IgD-negative memory B cell (primary cell): ENCODE data around the gene PRR19. TPM values are rescaled to one million over a fixed set of nuclear protein-coding genes. Genes with fewer than 3 reads are reported as not detected.

ENCODE experiments used
- H3K27ac Mint-ChIP-seq, 3 donors: one replicate each; pipeline ENCODE4 v1.8.0; 2020 to 2022; ENCODE audit warnings: mild to moderate bottlenecking in 3 of 3, mixed read lengths in 3 of 3, moderate library complexity in 1 of 3
- H3K27me3 Mint-ChIP-seq: one replicate; pipeline ENCODE4 v1.8.0; 2021; ENCODE audit warnings: mixed read lengths
- H3K36me3 Mint-ChIP-seq: one replicate; pipeline ENCODE4 v1.8.0; 2020; ENCODE audit warnings: mild to moderate bottlenecking, mixed read lengths
- H3K4me1 Mint-ChIP-seq, 3 donors: one replicate each; pipeline ENCODE4 v1.8.0; 2020 to 2022; ENCODE audit warnings: mixed read lengths in 3 of 3, mild to moderate bottlenecking in 1 of 3
- H3K4me3 Mint-ChIP-seq, 4 donors: one replicate each; pipeline ENCODE4 v1.8.0; 2020 to 2022; ENCODE audit warnings: mild to moderate bottlenecking in 4 of 4, mixed read lengths in 4 of 4, moderate library complexity in 3 of 4
- H3K9me3 Mint-ChIP-seq, 3 donors: one replicate each; pipeline ENCODE4 v1.8.0; 2020 to 2021; ENCODE audit warnings: mixed read lengths in 3 of 3, mild to moderate bottlenecking in 1 of 3
- polyA plus RNA-seq: library from polyadenylated mRNA; unstranded; fragments of 300-500 nt; fragmentation: Illumina TruSeq; gene quantifications from one replicate; pipeline ENCODE4 v1.2.3, GENCODE V29; 2021

PRR19 gene
- polyA plus RNA-seq, 1 donor from 2014 or later, result 0.55 TPM

- H3K27me3 Mint-ChIP-seq, result no peaks in the 10 kb centered on the region
- no peak overlapping the region for H3K4me3 Mint-ChIP-seq
- peaks cover 17% of the 10 kb centered on the region for H3K36me3 Mint-ChIP-seq
- H3K27ac Mint-ChIP-seq, result no peak overlapping the region
- peaks cover 0 to 5% (median 4%) of the 10 kb centered on the region in 3 donors for H3K4me1 Mint-ChIP-seq
- H3K9me3 Mint-ChIP-seq, result no peaks in the 10 kb centered on the region
Observed at GRCh38 chr19:42349378-42350107, 47.6 kb downstream of the PRR19 start.

GRCh38 chr19:42350417-42350816, 48.5 kb downstream of the PRR19 start:
- Mint-ChIP-seq H3K36me3 (peaks cover 16% of the 10 kb centered on the region), H3K9me3 (no peaks in the 10 kb centered on the region), H3K4me3 (no peak overlapping the region), H3K4me1 (peaks cover 0 to 6% (median 5%) of the 10 kb centered on the region in 3 donors), H3K27ac (no peak overlapping the region), H3K27me3 (no peaks in the 10 kb centered on the region)

- peaks cover 16% of the 10 kb centered on the region for H3K36me3 Mint-ChIP-seq
- H3K4me1 Mint-ChIP-seq, result peaks cover 0 to 6% (median 5%) of the 10 kb centered on the region in 3 donors
- H3K27me3 Mint-ChIP-seq, result no peaks in the 10 kb centered on the region
- no peak overlapping the region for H3K4me3 Mint-ChIP-seq
- no peak overlapping the region for H3K27ac Mint-ChIP-seq
- no peaks in the 10 kb centered on the region for H3K9me3 Mint-ChIP-seq
Observed at GRCh38 chr19:42351079-42351735, 49.3 kb downstream of the PRR19 start.

GRCh38 chr19:42352301-42353259, 50.6 kb downstream of the PRR19 start:
- Mint-ChIP-seq H3K9me3 (no peaks in the 10 kb centered on the region), H3K27me3 (no peaks in the 10 kb centered on the region), H3K36me3 (peaks cover 13% of the 10 kb centered on the region), H3K4me1 (peaks cover 0 to 6% (median 5%) of the 10 kb centered on the region in 3 donors), H3K27ac (no peak overlapping the region), H3K4me3 (peak overlapping the region in 1 of 4 donors; percentile 52)

- peaks cover 0 to 6% (median 5%) of the 10 kb centered on the region in 3 donors for H3K4me1 Mint-ChIP-seq
- H3K27ac Mint-ChIP-seq, result no peak overlapping the region
- peak overlapping the region in 1 of 4 donors; percentile 52 for H3K4me3 Mint-ChIP-seq
- peaks cover 13% of the 10 kb centered on the region for H3K36me3 Mint-ChIP-seq
- H3K9me3 Mint-ChIP-seq, result no peaks in the 10 kb centered on the region
- no peaks in the 10 kb centered on the region for H3K27me3 Mint-ChIP-seq
Observed at GRCh38 chr19:42353341-42354015, 51.5 kb downstream of the PRR19 start.

- Mint-ChIP-seq H3K27me3 (no peaks in the 10 kb centered on the region), H3K4me3 (no peak overlapping the region), H3K4me1 (peaks cover 0 to 6% (median 6%) of the 10 kb centered on the region in 3 donors), H3K9me3 (no peaks in the 10 kb centered on the region), H3K27ac (no peak overlapping the region), H3K36me3 (peaks cover 12% of the 10 kb centered on the region)
Observed at GRCh38 chr19:42355896-42356295, 54.0 kb downstream of the PRR19 start.

GRCh38 chr19:42356686-42357085, 54.8 kb downstream of the PRR19 start:
- Mint-ChIP-seq H3K27me3 (no peaks in the 10 kb centered on the region), H3K4me1 (peaks cover 0 to 9% (median 6%) of the 10 kb centered on the region in 3 donors), H3K27ac (no peak overlapping the region), H3K9me3 (no peaks in the 10 kb centered on the region), H3K4me3 (no peak overlapping the region), H3K36me3 (peaks cover 14% of the 10 kb centered on the region)

GRCh38 chr19:42357290-42357689, 55.4 kb downstream of the PRR19 start:
- no peaks in the 10 kb centered on the region for H3K9me3 Mint-ChIP-seq
- no peak overlapping the region for H3K27ac Mint-ChIP-seq

More at GRCh38 chr19:42357290-42357689, 55.4 kb downstream of the PRR19 start:
- Mint-ChIP-seq H3K4me1 (peaks cover 0 to 9% (median 3%) of the 10 kb centered on the region in 3 donors), H3K4me3 (no peak overlapping the region), H3K36me3 (peaks cover 11% of the 10 kb centered on the region), H3K27me3 (no peaks in the 10 kb centered on the region)

Other genes with a start within 250 kb of the PRR19 start
- gene GRIK5, start 231.9 kb upstream of the PRR19 start, polyA plus RNA-seq, result not detected
- 24.8 TPM for gene ZNF574, start 226.0 kb upstream of the PRR19 start, polyA plus RNA-seq
- gene POU2F2, start 169.7 kb upstream of the PRR19 start, polyA plus RNA-seq, result 89.1 TPM
- gene DEDD2, start 84.5 kb upstream of the PRR19 start, polyA plus RNA-seq, result 159 TPM
- gene ZNF526, start 81.8 kb upstream of the PRR19 start, polyA plus RNA-seq, result 8.0 TPM
- gene GSK3A, start 59.5 kb upstream of the PRR19 start, polyA plus RNA-seq, result 24.5 TPM
- gene ERF, start 47.0 kb upstream of the PRR19 start, polyA plus RNA-seq, result 6.7 TPM
- gene CIC, start 32.9 kb upstream of the PRR19 start, polyA plus RNA-seq, result 4.5 TPM
- gene PAFAH1B3, start 492 bp downstream of the PRR19 start, polyA plus RNA-seq, result 49.0 TPM
- not detected for gene TMEM145, start 11.2 kb downstream of the PRR19 start, polyA plus RNA-seq
- 0.90 TPM for gene MEGF8, start 23.5 kb downstream of the PRR19 start, polyA plus RNA-seq
- 42.5 TPM for gene CNFN, start 88.2 kb downstream of the PRR19 start, polyA plus RNA-seq
- gene LIPE, start 125.3 kb downstream of the PRR19 start, polyA plus RNA-seq, result 15.0 TPM
- 0.25 TPM for gene CXCL17, start 140.8 kb downstream of the PRR19 start, polyA plus RNA-seq
- 5.4 TPM for gene CEACAM1, start 226.3 kb downstream of the PRR19 start, polyA plus RNA-seq